GM12873 (cell line): ENCODE results near the gene FOXL2.
A peak's percentile ranks its signal among the peaks of the same experiment; 100 is the strongest.

Source experiments
- TF ChIP-seq, protein P1 (sequence below): IDR thresholded peaks from 2 replicates; pipeline ENCODE4 v1.5.1; 2012; ENCODE audit warnings: low read depth, mild to moderate bottlenecking, moderate library complexity, low read length, control low read depth; ENCODE audit not compliant: insufficient read depth; ENCODE audit errors: missing control alignments

The FOXL2 gene

DNA sequence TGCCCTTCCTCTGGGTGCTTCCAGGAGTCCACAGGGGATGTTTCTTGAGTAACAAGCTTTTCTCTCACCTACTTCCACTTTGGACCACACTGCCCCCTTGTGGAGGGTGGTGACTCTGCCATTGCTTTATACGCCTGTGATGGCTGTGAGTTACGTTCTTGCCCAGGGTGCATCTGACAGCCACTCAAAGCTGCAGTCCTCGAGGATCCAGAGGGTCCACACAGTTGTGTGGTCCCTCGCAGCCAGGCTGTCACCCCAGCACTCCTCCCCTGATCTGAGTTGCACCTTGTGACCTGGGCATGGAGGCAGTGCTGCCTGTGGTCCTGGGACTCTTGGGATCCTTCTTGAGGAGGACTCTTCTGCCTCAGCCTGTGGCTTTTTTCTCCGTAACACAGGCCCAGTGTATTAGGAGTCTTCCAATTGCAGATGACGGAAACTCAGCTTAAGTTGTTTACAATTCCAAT, 23.4 kb downstream of the FOXL2 start:
- TF ChIP-seq, protein P1, sequence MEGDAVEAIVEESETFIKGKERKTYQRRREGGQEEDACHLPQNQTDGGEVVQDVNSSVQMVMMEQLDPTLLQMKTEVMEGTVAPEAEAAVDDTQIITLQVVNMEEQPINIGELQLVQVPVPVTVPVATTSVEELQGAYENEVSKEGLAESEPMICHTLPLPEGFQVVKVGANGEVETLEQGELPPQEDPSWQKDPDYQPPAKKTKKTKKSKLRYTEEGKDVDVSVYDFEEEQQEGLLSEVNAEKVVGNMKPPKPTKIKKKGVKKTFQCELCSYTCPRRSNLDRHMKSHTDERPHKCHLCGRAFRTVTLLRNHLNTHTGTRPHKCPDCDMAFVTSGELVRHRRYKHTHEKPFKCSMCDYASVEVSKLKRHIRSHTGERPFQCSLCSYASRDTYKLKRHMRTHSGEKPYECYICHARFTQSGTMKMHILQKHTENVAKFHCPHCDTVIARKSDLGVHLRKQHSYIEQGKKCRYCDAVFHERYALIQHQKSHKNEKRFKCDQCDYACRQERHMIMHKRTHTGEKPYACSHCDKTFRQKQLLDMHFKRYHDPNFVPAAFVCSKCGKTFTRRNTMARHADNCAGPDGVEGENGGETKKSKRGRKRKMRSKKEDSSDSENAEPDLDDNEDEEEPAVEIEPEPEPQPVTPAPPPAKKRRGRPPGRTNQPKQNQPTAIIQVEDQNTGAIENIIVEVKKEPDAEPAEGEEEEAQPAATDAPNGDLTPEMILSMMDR = peak; percentile 97

DNA sequence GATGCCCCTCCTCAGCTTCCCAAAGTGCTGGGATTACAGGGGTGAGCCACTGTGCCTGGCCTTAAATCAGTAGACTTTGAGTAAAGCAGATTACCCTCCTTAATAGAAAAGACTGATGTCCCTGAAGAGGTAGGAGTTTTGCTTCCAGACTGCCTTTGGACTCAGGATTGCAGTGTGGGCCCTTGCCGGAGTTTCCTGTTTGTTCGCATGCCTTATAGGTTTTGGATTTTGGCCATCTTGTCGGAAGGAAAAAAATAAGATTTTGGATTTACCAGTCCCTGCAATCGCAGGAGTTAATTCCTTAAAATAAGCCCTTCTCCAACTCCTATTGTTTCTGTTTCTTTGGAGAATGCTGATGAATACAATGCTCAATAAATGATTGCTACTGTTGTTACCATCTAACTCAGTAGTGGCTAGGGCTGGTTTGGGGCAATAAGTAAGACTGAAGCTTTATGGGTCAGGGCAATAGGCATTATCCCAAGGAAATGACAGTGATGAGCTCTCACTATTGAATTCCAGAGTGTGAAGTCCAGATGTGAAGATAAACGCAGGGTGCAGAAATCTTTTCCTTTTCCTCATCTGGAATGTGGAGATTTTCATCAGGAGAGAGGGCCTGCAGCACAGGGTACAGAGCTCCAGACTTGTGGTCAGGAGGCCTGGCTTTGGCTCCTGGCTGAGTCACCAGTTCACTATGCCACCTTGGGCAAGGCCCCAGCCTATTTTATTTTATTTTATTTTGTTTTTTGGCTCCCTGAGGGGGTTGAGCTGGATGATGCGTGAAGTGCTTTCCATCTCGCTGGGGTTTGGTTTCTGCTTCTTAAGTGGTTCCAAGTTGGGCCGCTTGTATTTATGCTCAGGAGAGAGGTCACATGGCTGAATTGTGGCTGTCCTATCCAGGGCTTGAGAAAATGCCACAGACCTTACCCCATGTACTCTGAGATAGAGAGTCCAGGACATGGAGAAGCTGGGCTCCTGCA, 25.3 kb downstream of the FOXL2 start:
- TF ChIP-seq, protein P1 = no peak

DNA sequence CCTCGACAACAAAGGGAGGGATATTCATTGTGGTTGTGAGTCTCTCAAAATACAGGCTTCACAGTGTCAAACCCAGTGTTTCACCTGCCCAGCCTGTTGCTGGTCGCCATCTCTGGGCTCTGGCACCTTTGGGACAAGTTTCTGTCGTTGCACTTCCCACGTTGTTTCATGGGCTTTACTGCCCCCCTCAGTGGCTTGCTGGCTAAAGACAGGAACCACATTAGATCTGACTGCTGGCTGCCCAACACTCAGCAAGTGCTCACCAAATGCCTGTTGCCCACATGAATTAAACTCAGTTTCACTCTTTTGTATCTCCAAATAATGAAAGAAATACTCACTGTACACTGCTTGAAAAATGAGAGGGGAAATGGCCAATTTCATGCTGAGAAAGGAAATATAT, 27.6 kb downstream of the FOXL2 start:
- TF ChIP-seq, protein P1 = no peak

DNA sequence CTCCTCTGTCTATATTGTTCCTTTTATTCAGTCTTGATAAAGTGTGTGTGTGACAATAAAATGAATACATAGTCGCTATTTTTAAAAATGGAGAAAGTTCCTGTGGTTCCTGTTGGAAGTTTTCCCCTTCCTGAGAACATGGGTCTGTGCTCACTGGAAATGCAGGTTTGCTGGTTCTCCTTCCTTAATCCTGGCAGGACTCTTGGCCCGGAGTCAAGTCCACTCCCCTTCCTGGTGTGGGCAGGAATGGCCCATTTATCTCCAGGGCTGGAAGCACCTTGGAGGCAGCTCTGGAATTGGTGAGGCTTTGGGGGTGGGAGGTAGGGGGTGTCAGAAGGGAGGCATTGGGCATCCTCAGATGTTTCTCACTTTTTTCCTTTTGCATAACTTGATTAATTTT, 30.1 kb downstream of the FOXL2 start:
- TF ChIP-seq, protein P1 = no peak

DNA sequence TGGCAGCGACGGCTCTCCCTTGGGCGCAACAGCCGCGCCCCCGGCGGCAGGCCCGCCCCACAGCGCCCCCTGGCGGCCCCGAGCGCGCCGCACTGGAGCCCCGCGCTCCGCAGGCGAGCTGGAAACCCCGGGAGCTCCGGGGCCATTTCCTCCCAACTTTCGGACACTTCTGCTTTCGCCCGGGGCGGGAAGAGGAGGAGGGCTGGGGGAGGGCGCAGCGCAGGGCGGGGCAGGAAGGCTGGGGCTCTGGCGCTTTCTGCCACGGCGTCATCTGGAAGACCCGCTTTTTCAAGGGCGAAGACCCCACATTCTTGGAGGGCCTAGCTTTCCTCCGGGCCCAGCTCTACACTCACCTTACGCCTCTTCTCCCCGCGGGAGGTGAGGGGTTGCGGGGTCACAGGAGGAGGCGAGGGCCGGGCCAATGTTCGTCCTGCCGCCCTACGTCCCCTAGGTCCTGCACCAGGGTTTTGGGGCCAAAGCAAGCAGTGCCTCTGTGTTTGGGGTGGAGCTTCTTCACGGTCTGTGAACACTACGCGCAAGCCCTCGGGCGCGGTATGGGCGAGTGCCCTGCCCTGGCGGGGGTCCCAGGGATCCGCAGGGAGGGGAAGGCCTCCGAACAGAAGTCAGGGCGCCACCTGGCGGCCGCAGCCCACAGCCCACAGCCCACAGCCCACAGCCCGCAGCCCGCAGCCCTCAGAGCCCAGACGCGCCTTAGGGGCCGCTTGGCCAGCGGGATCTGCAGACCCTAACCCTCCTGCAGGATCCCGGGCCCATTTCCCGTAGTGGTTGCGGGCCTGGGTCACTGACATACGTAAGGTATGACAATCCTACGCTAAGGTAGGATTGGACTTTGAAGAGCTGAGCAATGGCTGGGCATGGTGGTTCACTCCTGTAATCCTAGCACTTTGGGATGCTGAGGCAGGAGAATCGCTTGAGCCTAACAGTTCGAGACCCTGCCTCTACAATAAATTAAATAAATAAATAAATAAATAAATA, 31.1 kb downstream of the FOXL2 start:
- TF ChIP-seq, protein P1 = peak; percentile 78

DNA sequence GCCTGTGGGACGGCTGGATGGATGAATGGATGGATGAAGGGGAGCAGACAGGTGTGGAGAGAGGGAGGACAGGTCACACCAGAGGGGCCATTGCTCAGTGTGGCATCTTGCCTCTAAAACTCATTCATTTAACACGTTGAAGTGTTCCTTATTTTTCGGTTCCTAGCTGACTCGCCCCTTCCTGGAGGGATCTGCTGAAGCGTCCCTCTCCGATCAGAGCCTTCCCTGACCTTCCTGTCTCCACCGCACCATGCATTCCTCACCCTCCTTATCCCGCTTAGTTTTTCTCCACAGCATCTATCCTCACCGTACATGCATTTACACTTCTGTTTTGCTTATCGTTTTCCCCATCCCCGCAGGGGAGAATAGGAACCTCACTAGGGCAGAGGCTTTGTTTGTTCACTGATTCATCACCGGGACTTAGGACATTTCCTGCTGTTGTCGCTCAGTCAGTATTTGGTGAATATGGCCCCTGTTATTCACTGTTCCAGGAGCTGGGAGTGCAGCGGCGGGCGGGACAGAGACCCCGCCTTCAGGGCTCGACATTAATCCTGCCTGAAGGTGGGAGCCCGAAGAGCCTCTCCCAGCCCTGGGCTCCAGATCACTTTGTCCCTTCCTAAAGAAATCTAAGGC, 32.0 kb downstream of the FOXL2 start:
- TF ChIP-seq, protein P1 = no peak
